ENCODE data around the gene CEMIP2. TPM values are rescaled to one million over a fixed set of nuclear protein-coding genes. Genes with fewer than 3 reads are reported as not detected.

CEMIP2 gene
- total and polyA plus RNA-seq, 2 donors (not counting 1 experiment from before 2014, with no cell fraction given) = 35.1 to 45.6 TPM

DNA sequence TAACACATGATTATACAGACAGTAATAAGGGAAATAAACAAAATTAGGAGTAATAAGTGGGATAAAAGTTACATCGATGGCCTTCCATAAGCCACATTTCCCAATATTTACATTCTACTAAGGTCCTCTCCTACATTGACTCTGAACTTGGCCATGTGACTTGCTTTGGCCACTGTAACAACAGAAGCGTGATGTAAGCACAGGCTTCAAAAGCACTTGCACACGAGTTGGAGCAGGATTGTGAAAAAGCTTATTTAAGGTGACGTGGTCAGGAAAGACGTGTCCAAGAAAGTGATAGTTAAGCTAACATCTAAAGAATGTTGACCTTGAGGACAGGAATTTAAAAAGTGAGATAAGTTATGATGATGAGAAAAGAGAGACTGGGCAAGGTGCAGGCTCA lies 9.8 kb upstream of the CEMIP2 start:
- no peak overlapping the region for H3K9ac ChIP-seq (ENCODE audit: insufficient read depth, low read length)
- no peaks in the 10 kb centered on the region for H3K36me3 ChIP-seq (ENCODE audit: control insufficient read depth, insufficient read depth, low read length)
- H3K9me3 ChIP-seq (ENCODE audit: control insufficient read depth, insufficient read depth, low read depth, low read length) = no peaks in the 10 kb centered on the region
- H2AFZ ChIP-seq (ENCODE audit: low read length) = no peak overlapping the region
- H3K79me2 ChIP-seq (ENCODE audit: control insufficient read depth, insufficient read depth, low read length) = no peaks in the 10 kb centered on the region
- H3K27me3 ChIP-seq (ENCODE audit: control insufficient read depth, insufficient read depth, low read length) = no peaks in the 10 kb centered on the region
- H3K4me3 ChIP-seq (replicated peaks in 1 of 4; ENCODE audit: control extremely low read depth in 1 of 4, insufficient read depth in 1 of 4, low read depth in 3 of 4, low read length in 4 of 4) = no peak overlapping the region
- no peak for TF ChIP-seq EZH2 (IDR thresholded peaks at IDR 0.05; ENCODE audit: low read length, missing control alignments)
- TF ChIP-seq, protein P1, sequence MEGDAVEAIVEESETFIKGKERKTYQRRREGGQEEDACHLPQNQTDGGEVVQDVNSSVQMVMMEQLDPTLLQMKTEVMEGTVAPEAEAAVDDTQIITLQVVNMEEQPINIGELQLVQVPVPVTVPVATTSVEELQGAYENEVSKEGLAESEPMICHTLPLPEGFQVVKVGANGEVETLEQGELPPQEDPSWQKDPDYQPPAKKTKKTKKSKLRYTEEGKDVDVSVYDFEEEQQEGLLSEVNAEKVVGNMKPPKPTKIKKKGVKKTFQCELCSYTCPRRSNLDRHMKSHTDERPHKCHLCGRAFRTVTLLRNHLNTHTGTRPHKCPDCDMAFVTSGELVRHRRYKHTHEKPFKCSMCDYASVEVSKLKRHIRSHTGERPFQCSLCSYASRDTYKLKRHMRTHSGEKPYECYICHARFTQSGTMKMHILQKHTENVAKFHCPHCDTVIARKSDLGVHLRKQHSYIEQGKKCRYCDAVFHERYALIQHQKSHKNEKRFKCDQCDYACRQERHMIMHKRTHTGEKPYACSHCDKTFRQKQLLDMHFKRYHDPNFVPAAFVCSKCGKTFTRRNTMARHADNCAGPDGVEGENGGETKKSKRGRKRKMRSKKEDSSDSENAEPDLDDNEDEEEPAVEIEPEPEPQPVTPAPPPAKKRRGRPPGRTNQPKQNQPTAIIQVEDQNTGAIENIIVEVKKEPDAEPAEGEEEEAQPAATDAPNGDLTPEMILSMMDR (conservative IDR thresholded peaks at IDR 0.05 in 1 of 2, IDR thresholded peaks at IDR 0.05 in 1 of 2; ENCODE audit: low read depth in 1 of 2, low read length in 2 of 2) = no peak
- no peak overlapping the region for H3K27ac ChIP-seq (ENCODE audit: insufficient read depth, low read length)
- no peak overlapping the region for H3K4me2 ChIP-seq (ENCODE audit: extremely low read depth, insufficient read depth, low read length)
- DNase-seq (ENCODE audit: low read depth in 2 of 2) = no peak
- H3K4me1 ChIP-seq (ENCODE audit: control insufficient read depth, extremely low read depth, insufficient read depth, low read length) = no peaks in the 10 kb centered on the region
- H4K20me1 ChIP-seq (ENCODE audit: control insufficient read depth, extremely low read depth, insufficient read depth, low read length) = no peaks in the 10 kb centered on the region

DNA sequence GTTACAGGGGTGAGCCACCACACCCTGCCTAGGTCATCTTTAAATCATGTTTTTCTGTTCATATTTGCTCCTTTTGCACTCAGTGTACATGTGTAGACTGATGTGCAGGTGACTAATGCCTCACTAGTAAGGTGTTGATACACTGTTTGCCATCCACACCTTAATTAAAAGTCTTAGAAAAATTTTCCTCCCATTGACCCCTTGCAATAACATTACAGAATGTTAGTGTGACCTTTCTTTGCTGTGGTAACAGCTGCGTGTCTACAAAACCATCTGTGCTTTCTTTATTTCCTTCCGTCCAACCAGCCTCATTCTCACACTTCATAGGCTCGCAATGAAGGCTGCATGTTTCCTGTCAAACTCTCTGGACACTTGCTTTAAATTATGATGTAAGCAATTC lies 6.6 kb upstream of the CEMIP2 start:
- Histone ChIP-seq H3K4me3 (replicated peaks in 1 of 4; ENCODE audit: control extremely low read depth in 1 of 4, insufficient read depth in 1 of 4, low read depth in 3 of 4, low read length in 4 of 4) (no peak overlapping the region), H3K27ac (ENCODE audit: insufficient read depth, low read length) (no peak overlapping the region), H3K36me3 (ENCODE audit: control insufficient read depth, insufficient read depth, low read length) (no peaks in the 10 kb centered on the region), H3K9me3 (ENCODE audit: control insufficient read depth, insufficient read depth, low read depth, low read length) (no peaks in the 10 kb centered on the region), H2AFZ (ENCODE audit: low read length) (no peak overlapping the region), H3K9ac (ENCODE audit: insufficient read depth, low read length) (no peak overlapping the region), H4K20me1 (ENCODE audit: control insufficient read depth, extremely low read depth, insufficient read depth, low read length) (no peaks in the 10 kb centered on the region), H3K4me2 (ENCODE audit: extremely low read depth, insufficient read depth, low read length) (no peak overlapping the region), H3K27me3 (ENCODE audit: control insufficient read depth, insufficient read depth, low read length) (no peaks in the 10 kb centered on the region), H3K79me2 (ENCODE audit: control insufficient read depth, insufficient read depth, low read length) (no peaks in the 10 kb centered on the region), H3K4me1 (ENCODE audit: control insufficient read depth, extremely low read depth, insufficient read depth, low read length) (no peaks in the 10 kb centered on the region)
- TF ChIP-seq EZH2 (IDR thresholded peaks at IDR 0.05; ENCODE audit: low read length, missing control alignments) = no peak
- TF ChIP-seq, protein P1 (conservative IDR thresholded peaks at IDR 0.05 in 1 of 2, IDR thresholded peaks at IDR 0.05 in 1 of 2; ENCODE audit: low read depth in 1 of 2, low read length in 2 of 2) = no peak
- no peak for DNase-seq (ENCODE audit: low read depth in 2 of 2)

DNA sequence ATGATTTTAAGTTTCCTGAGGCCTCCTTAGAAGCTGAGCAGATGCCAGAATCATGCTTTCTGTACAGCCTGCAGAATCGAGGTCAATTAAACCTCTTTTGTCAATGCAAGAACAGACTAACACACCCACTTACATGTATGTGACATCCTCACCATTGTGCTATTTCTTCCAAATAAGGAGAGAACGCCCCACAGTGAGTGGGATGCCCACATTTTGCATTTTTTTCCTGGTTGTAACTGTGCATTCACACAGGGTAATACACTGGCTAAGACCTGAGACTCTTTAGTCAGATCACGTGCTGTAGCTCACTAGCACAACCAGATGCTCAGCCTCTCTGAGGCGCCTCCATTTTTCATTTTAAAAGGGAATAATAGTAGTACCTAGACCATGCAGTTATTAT lies 4.4 kb upstream of the CEMIP2 start:
- H3K27me3 ChIP-seq (ENCODE audit: control insufficient read depth, insufficient read depth, low read length) = no peaks in the 10 kb centered on the region
- no peak for TF ChIP-seq EZH2 (IDR thresholded peaks at IDR 0.05; ENCODE audit: low read length, missing control alignments)
- TF ChIP-seq, protein P1 (conservative IDR thresholded peaks at IDR 0.05 in 1 of 2, IDR thresholded peaks at IDR 0.05 in 1 of 2; ENCODE audit: low read depth in 1 of 2, low read length in 2 of 2) = no peak
- H3K4me1 ChIP-seq (ENCODE audit: control insufficient read depth, extremely low read depth, insufficient read depth, low read length) = peaks cover 3% of the 10 kb centered on the region
- H3K79me2 ChIP-seq (ENCODE audit: control insufficient read depth, insufficient read depth, low read length) = peaks cover 3% of the 10 kb centered on the region
- no peaks in the 10 kb centered on the region for H3K9me3 ChIP-seq (ENCODE audit: control insufficient read depth, insufficient read depth, low read depth, low read length)
- DNase-seq (ENCODE audit: low read depth in 2 of 2) = no peak
- no peak overlapping the region for H3K9ac ChIP-seq (ENCODE audit: insufficient read depth, low read length)
- no peak overlapping the region for H3K27ac ChIP-seq (ENCODE audit: insufficient read depth, low read length)
- no peaks in the 10 kb centered on the region for H4K20me1 ChIP-seq (ENCODE audit: control insufficient read depth, extremely low read depth, insufficient read depth, low read length)
- H2AFZ ChIP-seq (ENCODE audit: low read length) = no peak overlapping the region
- no peak overlapping the region for H3K4me2 ChIP-seq (ENCODE audit: extremely low read depth, insufficient read depth, low read length)
- no peaks in the 10 kb centered on the region for H3K36me3 ChIP-seq (ENCODE audit: control insufficient read depth, insufficient read depth, low read length)
- no peak overlapping the region for H3K4me3 ChIP-seq (replicated peaks in 1 of 4; ENCODE audit: control extremely low read depth in 1 of 4, insufficient read depth in 1 of 4, low read depth in 3 of 4, low read length in 4 of 4)

Measured in fibroblast of lung (primary cell).